ENCODE results near the gene PTK6.

GRCh38 chr20:63572788-63573646 lies 35.8 kb upstream of the PTK6 start:
- TF ChIP-seq CTCF (IDR thresholded peaks at IDR 0.05) (no peak), POLR2A (IDR thresholded peaks at IDR 0.05) (no peak)

All from Peyer's patch (tissue), 4 donors.